Measurements from ENCODE around the gene ATP6V0A1. TPM values are rescaled to one million over a fixed set of nuclear protein-coding genes. Genes with fewer than 3 reads are reported as not detected.

Gene ATP6V0A1
- total and polyA plus RNA-seq, 7 donors = 41.1 to 116 (median 62.7) TPM

GRCh38 chr17:42571435-42572225 is 113.0 kb downstream of the ATP6V0A1 start:
- no peaks in the 10 kb centered on the region for H3K27me3 ChIP-seq (ENCODE audit: insufficient read depth in 3 of 3, low read length in 2 of 3)
- DNase-seq (no peak), ATAC-seq (no peak)
- no peak overlapping the region for H3K27ac ChIP-seq
- intact Hi-C loops (cut with DNase I) = no loop called here
- H3K4me1 ChIP-seq = peaks cover 4% of the 10 kb centered on the region
- WGBS, 3 donors = 60 to 72% (median 63%) methylated on average over 12 of the region's 12 CpGs
- H3K9me3 ChIP-seq = no peaks in the 10 kb centered on the region
- peaks cover 12 to 74% of the 10 kb centered on the region in 2 donors for H3K36me3 ChIP-seq (ENCODE audit: insufficient read depth in 1 of 2, low read depth in 1 of 2)
- H3K4me3 ChIP-seq = no peak overlapping the region
- TF ChIP-seq CTCF (IDR thresholded peaks at IDR 0.05) = no peak

Other genes with a start within 250 kb of the ATP6V0A1 start
- 10 to 100 TPM; 68.8 to 90.1 (median 81.6) TPM for gene STAT5B, start 182.5 kb upstream of the ATP6V0A1 start, total RNA-seq
- gene STAT5B, start 182.5 kb upstream of the ATP6V0A1 start, polyA plus RNA-seq = 10 to 100 TPM; 15.9 to 61.3 (median 40.2) TPM
- gene STAT5A, start 170.4 kb upstream of the ATP6V0A1 start, total RNA-seq = 10 to 100 TPM; 17.3 to 31.5 (median 23.9) TPM
- gene STAT5A, start 170.4 kb upstream of the ATP6V0A1 start, polyA plus RNA-seq = 10 to 100 TPM in 2 of 3 donors, 1 to 10 TPM in 1; 8.1 to 12.5 (median 10.5) TPM
- gene STAT3, start 70.4 kb upstream of the ATP6V0A1 start, total RNA-seq = 100 to 1,000 TPM in 3 of 4 donors, 10 to 100 TPM in 1; 67.3 to 279 (median 220) TPM
- 100 to 1,000 TPM in 1 of 3 donors, 10 to 100 TPM in 2; 95.6 to 111 (median 97.8) TPM for gene STAT3, start 70.4 kb upstream of the ATP6V0A1 start, polyA plus RNA-seq
- 100 to 1,000 TPM; 109 to 151 (median 128) TPM for gene CAVIN1, start 35.6 kb upstream of the ATP6V0A1 start, total RNA-seq
- gene CAVIN1, start 35.6 kb upstream of the ATP6V0A1 start, polyA plus RNA-seq = 10 to 100 TPM; 69.5 to 92.6 (median 92.0) TPM
- gene NAGLU, start 77.4 kb downstream of the ATP6V0A1 start, total RNA-seq = 10 to 100 TPM in 3 of 4 donors, 1 to 10 TPM in 1; 9.1 to 17.8 (median 11.7) TPM
- gene NAGLU, start 77.4 kb downstream of the ATP6V0A1 start, polyA plus RNA-seq = 10 to 100 TPM; 16.0 to 18.1 (median 17.5) TPM
- gene HSD17B1, start 94.0 kb downstream of the ATP6V0A1 start, total RNA-seq = 1 to 10 TPM in 1 of 4 donors, under 1 TPM in 3; 0.54 to 1.2 (median 0.72) TPM
- gene HSD17B1, start 94.0 kb downstream of the ATP6V0A1 start, polyA plus RNA-seq = 1 to 10 TPM; 1.3 to 2.1 (median 1.7) TPM
- 10 to 100 TPM; 31.6 to 45.4 (median 37.0) TPM for gene COASY, start 103.3 kb downstream of the ATP6V0A1 start, total RNA-seq
- 100 to 1,000 TPM in 1 of 3 donors, 10 to 100 TPM in 2; 41.0 to 141 (median 73.5) TPM for gene COASY, start 103.3 kb downstream of the ATP6V0A1 start, polyA plus RNA-seq
- gene MLX, start 108.2 kb downstream of the ATP6V0A1 start, total RNA-seq = 10 to 100 TPM; 45.2 to 67.9 (median 55.2) TPM
- 100 to 1,000 TPM in 1 of 3 donors, 10 to 100 TPM in 2; 71.0 to 108 (median 89.2) TPM for gene MLX, start 108.2 kb downstream of the ATP6V0A1 start, polyA plus RNA-seq
- gene PSMC3IP, start 118.9 kb downstream of the ATP6V0A1 start, total RNA-seq = 1 to 10 TPM in 2 of 4 donors, under 1 TPM in 2; 0.26 to 3.3 (median 1.4) TPM
- 10 to 100 TPM in 1 of 3 donors, 1 to 10 TPM in 2; 3.8 to 13.3 (median 5.3) TPM for gene PSMC3IP, start 118.9 kb downstream of the ATP6V0A1 start, polyA plus RNA-seq
- gene RETREG3, start 150.5 kb downstream of the ATP6V0A1 start, total RNA-seq = 10 to 100 TPM; 31.7 to 43.2 (median 37.6) TPM
- gene RETREG3, start 150.5 kb downstream of the ATP6V0A1 start, polyA plus RNA-seq = 10 to 100 TPM; 13.9 to 35.0 (median 15.2) TPM
- gene TUBG1, start 150.8 kb downstream of the ATP6V0A1 start, total RNA-seq = 10 to 100 TPM; 46.9 to 78.1 (median 50.4) TPM
- 10 to 100 TPM; 68.8 to 90.2 (median 81.0) TPM for gene TUBG1, start 150.8 kb downstream of the ATP6V0A1 start, polyA plus RNA-seq
- gene TUBG2, start 200.4 kb downstream of the ATP6V0A1 start, total RNA-seq = 10 to 100 TPM in 1 of 4 donors, 1 to 10 TPM in 3; 3.8 to 11.9 (median 5.7) TPM
- gene TUBG2, start 200.4 kb downstream of the ATP6V0A1 start, polyA plus RNA-seq = 1 to 10 TPM; 2.7 to 4.9 (median 4.2) TPM
- 10 to 100 TPM; 15.0 to 33.8 (median 28.0) TPM for gene PLEKHH3, start 218.1 kb downstream of the ATP6V0A1 start, total RNA-seq
- 10 to 100 TPM; 12.7 to 15.8 (median 14.2) TPM for gene PLEKHH3, start 218.1 kb downstream of the ATP6V0A1 start, polyA plus RNA-seq
- gene CCR10, start 223.0 kb downstream of the ATP6V0A1 start, total RNA-seq = 1 to 10 TPM; 1.2 to 5.0 (median 2.8) TPM
- 1 to 10 TPM; 1.0 to 3.3 (median 1.6) TPM for gene CCR10, start 223.0 kb downstream of the ATP6V0A1 start, polyA plus RNA-seq
- 1 to 10 TPM; 1.9 to 2.6 (median 2.2) TPM for gene CNTNAP1, start 223.7 kb downstream of the ATP6V0A1 start, total RNA-seq
- 1 to 10 TPM; 1.0 to 3.4 (median 1.1) TPM for gene CNTNAP1, start 223.7 kb downstream of the ATP6V0A1 start, polyA plus RNA-seq

Data from psoas muscle (tissue), 8 donors.